H9 (cell line): ENCODE results near the gene SPHK2. TPM values are rescaled to one million over a fixed set of nuclear protein-coding genes. Genes with fewer than 3 reads are reported as not detected.

Experiments
- DNase-seq: peaks from one replicate; pipeline ENCODE4 v3.0.0-alpha.2; 2017
- H2AFZ ChIP-seq: one replicate; pipeline ENCODE4 v1.6.1; 2013; ENCODE audit warnings: mild to moderate bottlenecking, low read length, control low read depth, moderate library complexity
- H2AK5ac ChIP-seq: 2 replicates; pipeline ENCODE4 v1.6.1; 2013; ENCODE audit warnings: low read length, control low read depth, mixed read lengths; ENCODE audit not compliant: insufficient read length
- H2BK120ac ChIP-seq: one replicate; pipeline ENCODE4 v1.6.1; 2013; ENCODE audit warnings: low read depth, mild to moderate bottlenecking, low read length, control low read depth, inconsistent platforms; ENCODE audit not compliant: poor library complexity, severe bottlenecking
- H2BK12ac ChIP-seq: 2 replicates; pipeline ENCODE4 v1.6.1; 2013; ENCODE audit warnings: low read length, control low read depth, mixed read lengths, low read depth; ENCODE audit not compliant: insufficient read length
- H2BK15ac ChIP-seq: 2 replicates; pipeline ENCODE4 v1.6.1; 2013; ENCODE audit warnings: low read depth, low read length, control low read depth
- H2BK20ac ChIP-seq: one replicate; pipeline ENCODE4 v1.6.1; 2013; ENCODE audit warnings: low read depth, mild to moderate bottlenecking, low read length, control low read depth, inconsistent platforms; ENCODE audit not compliant: poor library complexity, severe bottlenecking
- H2BK5ac ChIP-seq: 2 replicates; pipeline ENCODE4 v1.6.1; 2013; ENCODE audit warnings: low read length, control low read depth, mixed read lengths; ENCODE audit not compliant: insufficient read length
- H3K14ac ChIP-seq: 2 replicates; pipeline ENCODE4 v1.6.1; 2013; ENCODE audit warnings: low read length, control low read depth; ENCODE audit not compliant: insufficient read depth
- H3K18ac ChIP-seq: 2 replicates; pipeline ENCODE4 v1.6.1; 2013; ENCODE audit warnings: low read depth, mild to moderate bottlenecking, mixed read lengths, low read length, control low read depth; ENCODE audit not compliant: insufficient read length
- H3K23ac ChIP-seq: 2 replicates; pipeline ENCODE4 v1.6.1; 2013; ENCODE audit warnings: low read length, control low read depth, mixed read lengths, low read depth; ENCODE audit not compliant: insufficient read length
- H3K23me2 ChIP-seq: 2 replicates; pipeline ENCODE4 v1.6.1; 2013; ENCODE audit warnings: low read depth, mild to moderate bottlenecking, mixed read lengths, low read length, control low read depth; ENCODE audit not compliant: insufficient read length, poor library complexity, severe bottlenecking
- H3K27ac ChIP-seq: 2 replicates; pipeline ENCODE4 v1.5.1; 2013; ENCODE audit warnings: low read length, control low read depth, mixed read lengths, low read depth; ENCODE audit not compliant: insufficient read length
- H3K27me3 ChIP-seq: 2 replicates; pipeline ENCODE4 v1.6.1; 2013; ENCODE audit warnings: low read length, control low read depth, inconsistent platforms; ENCODE audit not compliant: insufficient read depth
- H3K4ac ChIP-seq: 2 replicates; pipeline ENCODE4 v1.6.1; 2013; ENCODE audit warnings: low read depth, mild to moderate bottlenecking, control low read depth, inconsistent platforms, low read length, moderate library complexity
- H3K4me1 ChIP-seq: 2 replicates; pipeline ENCODE4 v1.6.1; 2013; ENCODE audit warnings: low read length, control low read depth, inconsistent platforms; ENCODE audit not compliant: insufficient read depth
- H3K4me2 ChIP-seq: 2 replicates; pipeline ENCODE4 v1.6.1; 2013; ENCODE audit warnings: low read length, control low read depth, mixed read lengths; ENCODE audit not compliant: insufficient read length, insufficient read depth
- H3K56ac ChIP-seq: 2 replicates; pipeline ENCODE4 v1.6.1; 2013; ENCODE audit warnings: low read depth, mild to moderate bottlenecking, mixed read lengths, low read length, control low read depth; ENCODE audit not compliant: insufficient read length
- H3K79me1 ChIP-seq: 2 replicates; pipeline ENCODE4 v1.6.1; 2013; ENCODE audit warnings: low read depth, mild to moderate bottlenecking, moderate library complexity, low read length, control low read depth, inconsistent platforms; ENCODE audit not compliant: insufficient read depth, poor library complexity, severe bottlenecking
- H3K79me2 ChIP-seq: 2 replicates; pipeline ENCODE4 v1.6.1; 2013; ENCODE audit warnings: low read length, control low read depth, inconsistent platforms; ENCODE audit not compliant: insufficient read depth
- H3K9ac ChIP-seq: 2 replicates; pipeline ENCODE4 v1.6.1; 2013; ENCODE audit warnings: low read length, control low read depth, mixed read lengths; ENCODE audit not compliant: insufficient read length; ENCODE audit errors: extremely low read depth
- H3K9me3 ChIP-seq: one replicate; pipeline ENCODE4 v1.6.1; 2013; ENCODE audit warnings: low read depth, low read length, inconsistent platforms; ENCODE audit not compliant: control insufficient read depth
- H3T11ph ChIP-seq: one replicate; pipeline ENCODE4 v1.6.1; 2013; ENCODE audit warnings: mild to moderate bottlenecking, low read length, control low read depth, inconsistent platforms
- H4K20me1 ChIP-seq: one replicate; pipeline ENCODE4 v1.6.1; 2013; ENCODE audit not compliant: control insufficient read depth, insufficient read length, insufficient read depth
- H4K5ac ChIP-seq: 2 replicates; pipeline ENCODE4 v1.6.1; 2013; ENCODE audit warnings: low read depth, mild to moderate bottlenecking, mixed read lengths, low read length, control low read depth; ENCODE audit not compliant: insufficient read length
- H4K8ac ChIP-seq: replicated peaks from 2 replicates; pipeline ENCODE4 v1.6.1; 2013; ENCODE audit warnings: low read length, control low read depth, mixed read lengths, low read depth; ENCODE audit not compliant: insufficient read length
- H4K91ac ChIP-seq: 2 replicates; pipeline ENCODE4 v1.6.1; 2013; ENCODE audit warnings: low read depth, mild to moderate bottlenecking, moderate library complexity, mixed read lengths, low read length, control low read depth; ENCODE audit not compliant: insufficient read length
- H3K27ac Mint-ChIP-seq, 3 experiments: 2 replicates in 2 of 3; 3 replicates in 1 of 3; pipeline ENCODE4 v1.8.0; 2020 to 2021; ENCODE audit warnings: mixed read lengths in 3 of 3, mild to moderate bottlenecking in 1 of 3, moderate library complexity in 1 of 3
- H3K27me3 Mint-ChIP-seq: 2 replicates; pipeline ENCODE4 v1.8.0; 2021; ENCODE audit warnings: low read depth, mild to moderate bottlenecking, moderate library complexity, mixed read lengths
- H3K36me3 Mint-ChIP-seq, 3 experiments: 2 replicates in 2 of 3; 3 replicates in 1 of 3; pipeline ENCODE4 v1.8.0; 2020 to 2021; ENCODE audit warnings: low read depth in 3 of 3, mixed read lengths in 3 of 3; ENCODE audit not compliant: insufficient read depth in 1 of 3
- H3K4me1 Mint-ChIP-seq, 2 experiments: 2 replicates each; pipeline ENCODE4 v1.8.0; 2020; ENCODE audit warnings: mixed read lengths in 2 of 2
- H3K4me3 Mint-ChIP-seq, 2 experiments: 2 replicates in 1 of 2; 3 replicates in 1 of 2; pipeline ENCODE4 v1.8.0; 2020 to 2021; ENCODE audit warnings: mild to moderate bottlenecking in 2 of 2, mixed read lengths in 2 of 2, moderate library complexity in 1 of 2
- H3K9me3 Mint-ChIP-seq, 2 experiments: 2 replicates in 1 of 2; 3 replicates in 1 of 2; pipeline ENCODE4 v1.8.0; 2020; ENCODE audit warnings: mild to moderate bottlenecking in 2 of 2, mixed read lengths in 2 of 2, moderate library complexity in 1 of 2
- WGBS: extraction: QIAGEN DNeasy Blood & Tissue Kit; methylation state at CpG from one replicate; pipeline ENCODE4 v1.1.7; 2013; ENCODE audit warnings: missing lambda C conversion rate, low lambda C conversion rate, mixed read lengths; ENCODE audit not compliant: insufficient read length; ENCODE audit errors: extremely low coverage; 5-methylcytosine and 5-hydroxymethylcytosine counted together
- total RNA-seq: library from RNA; stranded (reverse); gene quantifications from 2 replicates; pipeline ENCODE4 v1.2.1, GENCODE V29; 2021
- TF ChIP-seq, protein P1 (sequence below): fragments of 200-600 bp; sonication (generic); conservative IDR thresholded peaks from 3 replicates; pipeline ENCODE4 v1.8.0; 2021; ENCODE audit warnings: antibody characterized with exemption, mild to moderate bottlenecking

The SPHK2 gene
- total RNA-seq, 1 experiment from 2014 or later, result 57.2 TPM

GRCh38 chr19:48573163-48573505 is 46.2 kb upstream of the SPHK2 start:
- no peak overlapping the region for H3T11ph ChIP-seq
- no peak overlapping the region for H2BK5ac ChIP-seq
- no peak overlapping the region for H3K4me3 Mint-ChIP-seq
- no peak overlapping the region for H2AK5ac ChIP-seq
- no peaks in the 10 kb centered on the region for H3K79me1 ChIP-seq
- TF ChIP-seq, protein P1, sequence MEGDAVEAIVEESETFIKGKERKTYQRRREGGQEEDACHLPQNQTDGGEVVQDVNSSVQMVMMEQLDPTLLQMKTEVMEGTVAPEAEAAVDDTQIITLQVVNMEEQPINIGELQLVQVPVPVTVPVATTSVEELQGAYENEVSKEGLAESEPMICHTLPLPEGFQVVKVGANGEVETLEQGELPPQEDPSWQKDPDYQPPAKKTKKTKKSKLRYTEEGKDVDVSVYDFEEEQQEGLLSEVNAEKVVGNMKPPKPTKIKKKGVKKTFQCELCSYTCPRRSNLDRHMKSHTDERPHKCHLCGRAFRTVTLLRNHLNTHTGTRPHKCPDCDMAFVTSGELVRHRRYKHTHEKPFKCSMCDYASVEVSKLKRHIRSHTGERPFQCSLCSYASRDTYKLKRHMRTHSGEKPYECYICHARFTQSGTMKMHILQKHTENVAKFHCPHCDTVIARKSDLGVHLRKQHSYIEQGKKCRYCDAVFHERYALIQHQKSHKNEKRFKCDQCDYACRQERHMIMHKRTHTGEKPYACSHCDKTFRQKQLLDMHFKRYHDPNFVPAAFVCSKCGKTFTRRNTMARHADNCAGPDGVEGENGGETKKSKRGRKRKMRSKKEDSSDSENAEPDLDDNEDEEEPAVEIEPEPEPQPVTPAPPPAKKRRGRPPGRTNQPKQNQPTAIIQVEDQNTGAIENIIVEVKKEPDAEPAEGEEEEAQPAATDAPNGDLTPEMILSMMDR, result no peak
- no peaks in the 10 kb centered on the region for H3K36me3 Mint-ChIP-seq
- H3K27me3 ChIP-seq, result no peaks in the 10 kb centered on the region
- no peaks in the 10 kb centered on the region for H3K9me3 Mint-ChIP-seq
- DNase-seq, result no peak
- no peak overlapping the region for H4K8ac ChIP-seq
- H3K23me2 ChIP-seq, result peaks cover 3% of the 10 kb centered on the region
- H3K14ac ChIP-seq, result peak overlapping the region; percentile 63; the same call in 1 of the 2 replicates
- H2BK120ac ChIP-seq, result no peak overlapping the region
- H3K9me3 ChIP-seq, result no peaks in the 10 kb centered on the region
- H4K5ac ChIP-seq, result no peak overlapping the region
- peaks cover 26 to 29% of the 10 kb centered on the region in 2 experiments for H3K4me1 Mint-ChIP-seq
- H3K27me3 Mint-ChIP-seq, result peaks cover 8% of the 10 kb centered on the region
- H2BK20ac ChIP-seq, result no peak overlapping the region
- H3K18ac ChIP-seq, result peak overlapping the region; percentile 66
- no peaks in the 10 kb centered on the region for H3K79me2 ChIP-seq
- peaks cover 3% of the 10 kb centered on the region; the same call in 1 of the 2 replicates for H3K4me1 ChIP-seq
- H3K9ac ChIP-seq, result no peak overlapping the region
- H2AFZ ChIP-seq, result no peak overlapping the region
- H2BK12ac ChIP-seq, result no peak overlapping the region
- H3K4ac ChIP-seq, result no peak overlapping the region
- H4K91ac ChIP-seq, result no peak overlapping the region
- H3K27ac Mint-ChIP-seq, result peak overlapping the region; percentile 15 to 89 (median 23); a peak in 2 of 7 replicates
- no peak overlapping the region for H3K56ac ChIP-seq
- no peak overlapping the region for H3K4me2 ChIP-seq
- H3K23ac ChIP-seq, result no peak overlapping the region
- H4K20me1 ChIP-seq, result no peaks in the 10 kb centered on the region
- no CpG with 5 or more reads among the region's 12 CpGs for WGBS
- no peak overlapping the region for H3K27ac ChIP-seq
- H2BK15ac ChIP-seq, result no peak overlapping the region
